Posterior vena cava (tissue), 2 donors: ENCODE results near the gene GPD1. TPM values are rescaled to one million over a fixed set of nuclear protein-coding genes. Genes with fewer than 3 reads are reported as not detected.

Experiments used
- DNase-seq: peaks from one replicate; pipeline ENCODE4 v3.0.0-alpha.2; 2020; ENCODE audit warnings: low spot score
- intact Hi-C, 2 donors: fragments of 100-400 bp; cut with DNase I; formaldehyde crosslinking; loops; one replicate each; pipeline versions ENCODE4 v1.14.1 to v1.14.2; 2022 to 2023
- long read RNA-seq, 2 donors: library from polyadenylated mRNA; unstranded; transcript quantifications; one replicate each; pipeline ENCODE4 v2.0.0, GENCODE V29; 2020 to 2021
- total RNA-seq, 2 donors: library from RNA; stranded (reverse); fragmentation: NEBNext Ultra II Directional; extraction: Animal tissue kit (Norgen Biotek cat#: 25700); gene quantifications; one replicate each; pipeline ENCODE4 v1.2.1, GENCODE V29; 2021
- donor health status: DM: yes; HTN: yes; CAD: no.
- donor health status: DM: yes; HTN: yes; CAD: no.

Gene GPD1
- total RNA-seq, result 1 to 10 TPM; 1.5 to 4.5 TPM
- long read RNA-seq, donor 1, partial matches to known transcripts, result 0 of 1 reads
- long read RNA-seq, donor 1, other reads (novel, unspliced or antisense), result 1 of 1 reads
- long read RNA-seq, donor 2, partial matches to known transcripts, result 0 of 2 reads
- long read RNA-seq, donor 2, other reads (novel, unspliced or antisense), result 2 of 2 reads

DNA sequence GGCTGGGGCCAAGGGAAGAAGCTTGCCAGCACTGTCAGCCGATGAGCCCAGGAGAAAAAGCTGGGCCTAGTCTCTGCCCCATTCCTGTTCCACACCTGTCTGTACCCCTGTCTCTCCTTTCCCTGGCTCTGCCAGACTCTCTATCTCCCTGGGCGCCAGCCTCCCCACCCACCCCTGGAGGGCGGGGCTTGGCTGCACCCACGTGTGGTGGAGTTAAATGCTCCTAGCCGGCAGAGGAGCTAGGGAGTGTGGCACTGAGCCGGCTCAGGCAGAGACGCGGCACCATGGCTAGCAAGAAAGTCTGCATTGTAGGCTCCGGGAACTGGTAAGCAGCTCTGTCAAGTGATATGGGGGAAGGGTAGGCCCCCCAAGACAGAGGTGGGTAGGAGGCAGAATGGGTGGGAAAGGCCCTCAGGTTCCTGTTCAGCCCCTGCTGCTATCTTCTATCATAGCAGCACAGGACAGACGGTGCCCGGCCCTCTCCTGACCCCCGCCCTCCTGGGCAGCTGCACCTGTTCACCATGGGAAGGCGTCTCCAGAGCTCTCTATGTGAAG lies at the start of gene GPD1:
TSS of gene GPD1 (plus strand) at position 242 of the 555 bp plus-strand sequence. CDS start at position 285, 43 bp downstream.
- peak; percentile 80 for DNase-seq
- intact Hi-C loops, result no loop called here

- intact Hi-C loops, result loop anchor here in 1 of 2 donors (5.0 to 10.0 kb wide), 2 partner anchors 89 to 191 kb away; no protein-coding TSS in a partner anchor
- DNase-seq, result no peak
These were observed 47.8 kb upstream of the GPD1 start for GRCh38 chr12:50055831-50056638.

- intact Hi-C loops, result loop anchor here in 1 of 2 donors (5.0 to 10.0 kb wide), 2 partner anchors 89 to 192 kb away; no protein-coding TSS in a partner anchor
- DNase-seq, result no peak
These were observed 47.2 kb upstream of the GPD1 start for GRCh38 chr12:50056639-50056976.

GRCh38 chr12:50057000-50057841 lies 46.6 kb upstream of the GPD1 start, which contains the start of gene ASIC1:
Gene ASIC1 (plus strand): TSS chr12:50057596. CDS start chr12:50058767, 1,171 bp downstream.
- intact Hi-C loops, result loop anchor here in 1 of 2 donors (5.0 to 10.0 kb wide), 2 partner anchors 90 to 192 kb away; no protein-coding TSS in a partner anchor
- DNase-seq, result peak; percentile 90

GRCh38 chr12:50057896-50058670 lies 45.7 kb upstream of the GPD1 start:
- peak; percentile 80 for DNase-seq
- intact Hi-C loops, result loop anchor here in 1 of 2 donors (5.0 to 10.0 kb wide), 2 partner anchors 91 to 193 kb away; no protein-coding TSS in a partner anchor

DNA sequence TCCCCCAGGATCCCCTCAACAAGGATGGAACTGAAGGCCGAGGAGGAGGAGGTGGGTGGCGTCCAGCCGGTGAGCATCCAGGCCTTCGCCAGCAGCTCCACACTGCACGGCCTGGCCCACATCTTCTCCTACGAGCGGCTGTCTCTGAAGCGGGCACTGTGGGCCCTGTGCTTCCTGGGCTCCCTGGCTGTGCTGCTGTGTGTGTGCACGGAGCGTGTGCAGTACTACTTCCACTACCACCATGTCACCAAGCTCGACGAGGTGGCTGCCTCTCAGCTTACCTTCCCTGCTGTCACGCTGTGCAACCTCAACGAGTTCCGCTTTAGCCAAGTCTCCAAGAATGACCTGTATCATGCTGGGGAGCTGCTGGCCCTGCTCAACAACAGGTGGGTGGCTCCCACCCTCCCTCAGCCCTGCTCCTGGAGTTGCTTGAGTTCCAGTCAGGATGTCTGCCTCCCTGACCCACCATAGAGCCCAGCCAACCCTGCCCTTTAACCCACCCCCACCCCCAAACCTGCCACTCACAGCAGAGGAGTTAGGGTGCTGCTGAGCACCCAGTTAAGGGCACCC lies 45.0 kb upstream of the GPD1 start:
- DNase-seq, result no peak
- intact Hi-C loops, result loop anchor here in 1 of 2 donors (5.0 to 10.0 kb wide), 2 partner anchors 92 to 194 kb away; no protein-coding TSS in a partner anchor

DNA sequence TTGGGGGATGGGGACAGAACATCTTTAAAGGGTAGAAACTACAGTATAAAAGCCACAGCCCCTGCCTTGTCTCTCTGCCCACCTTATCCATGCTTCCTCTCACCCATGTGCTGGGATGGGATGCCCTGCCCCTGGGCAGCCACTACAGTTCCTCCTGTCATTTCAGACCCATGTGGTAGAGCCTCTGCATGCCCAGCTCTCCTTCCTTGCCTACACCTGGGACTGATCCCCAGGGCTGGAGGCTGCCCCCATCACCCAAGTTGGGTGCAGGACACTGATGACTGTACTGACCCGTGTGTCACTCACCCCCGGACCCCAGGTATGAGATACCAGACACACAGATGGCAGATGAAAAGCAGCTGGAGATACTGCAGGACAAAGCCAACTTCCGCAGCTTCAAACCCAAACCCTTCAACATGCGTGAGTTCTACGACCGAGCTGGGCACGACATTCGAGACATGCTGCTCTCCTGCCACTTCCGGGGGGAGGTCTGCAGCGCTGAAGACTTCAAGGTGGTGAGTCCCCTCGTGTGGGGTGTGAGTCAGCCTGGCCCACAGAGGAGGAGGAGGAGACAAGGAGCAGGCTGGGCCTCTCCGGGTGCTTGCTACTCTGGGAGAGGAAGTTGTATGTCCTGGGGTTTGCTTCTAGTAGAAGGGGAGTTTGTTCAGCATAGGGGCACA lies 44.2 kb upstream of the GPD1 start:
- intact Hi-C loops, result loop anchor here in 1 of 2 donors (5.0 to 10.0 kb wide), 2 partner anchors 92 to 195 kb away; no protein-coding TSS in a partner anchor
- DNase-seq, result no peak

GRCh38 chr12:50060120-50060468 lies 43.7 kb upstream of the GPD1 start:
- no peak for DNase-seq
- intact Hi-C loops, result no loop called here

DNA sequence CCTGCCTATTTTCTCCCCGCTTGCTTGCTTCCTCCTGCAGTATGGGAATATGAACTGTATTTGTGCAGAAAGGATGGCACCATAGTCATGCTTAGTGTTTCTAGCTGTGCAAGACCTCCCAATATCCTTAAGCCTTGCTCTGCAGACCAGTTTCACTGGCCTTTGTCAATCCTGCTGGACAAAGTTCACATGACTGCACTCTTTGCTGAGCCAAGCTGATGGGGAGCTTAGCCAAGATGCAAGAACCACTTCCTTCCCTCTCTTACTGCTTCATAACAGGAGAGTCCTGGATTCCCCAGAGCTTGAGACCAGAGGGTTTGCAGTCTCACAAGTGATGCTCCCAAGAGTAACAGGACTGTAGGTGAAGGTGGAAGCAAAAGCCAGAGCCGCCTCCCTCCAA lies 42.6 kb upstream of the GPD1 start:
- no peak for DNase-seq
- intact Hi-C loops, result no loop called here

GRCh38 chr12:50061946-50062686 lies 41.7 kb upstream of the GPD1 start:
- no peak for DNase-seq
- intact Hi-C loops, result no loop called here

DNA sequence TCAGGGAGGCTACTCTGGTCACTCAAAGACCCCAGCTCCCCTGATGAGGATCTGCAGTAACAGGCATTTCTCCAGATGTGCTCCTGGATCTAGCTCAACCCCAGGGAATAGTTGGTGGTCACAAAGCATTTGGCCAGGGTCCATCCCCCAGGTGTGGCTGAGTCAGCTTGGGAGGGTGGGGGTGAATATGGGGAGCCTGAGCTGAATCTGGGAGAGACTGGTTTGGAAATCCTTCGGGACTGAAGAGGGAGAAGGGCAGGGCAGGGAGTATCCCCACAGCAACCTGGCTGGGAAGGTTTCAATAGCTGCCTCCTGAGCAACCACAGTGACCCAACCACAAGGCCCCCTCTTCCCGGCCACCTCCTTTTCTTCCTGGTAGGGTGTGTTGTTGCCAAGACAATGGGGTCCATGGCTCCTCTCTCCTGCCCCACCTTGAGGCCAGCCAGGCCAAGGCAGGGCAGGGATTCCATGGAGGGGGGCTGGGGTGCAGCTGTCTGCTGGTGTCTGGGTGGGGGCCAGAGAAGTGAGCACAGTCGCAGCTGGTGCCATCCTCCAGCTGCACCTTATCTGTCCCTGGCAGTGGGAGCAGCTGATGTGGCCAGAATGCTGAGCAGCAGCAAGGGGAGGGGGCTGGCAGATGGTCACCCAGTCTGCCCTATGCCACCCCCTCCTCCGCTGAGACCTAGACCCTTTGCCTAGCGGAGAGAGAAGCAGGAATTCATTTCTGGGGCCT lies 40.9 kb upstream of the GPD1 start:
- intact Hi-C loops, result no loop called here
- no peak for DNase-seq

DNA sequence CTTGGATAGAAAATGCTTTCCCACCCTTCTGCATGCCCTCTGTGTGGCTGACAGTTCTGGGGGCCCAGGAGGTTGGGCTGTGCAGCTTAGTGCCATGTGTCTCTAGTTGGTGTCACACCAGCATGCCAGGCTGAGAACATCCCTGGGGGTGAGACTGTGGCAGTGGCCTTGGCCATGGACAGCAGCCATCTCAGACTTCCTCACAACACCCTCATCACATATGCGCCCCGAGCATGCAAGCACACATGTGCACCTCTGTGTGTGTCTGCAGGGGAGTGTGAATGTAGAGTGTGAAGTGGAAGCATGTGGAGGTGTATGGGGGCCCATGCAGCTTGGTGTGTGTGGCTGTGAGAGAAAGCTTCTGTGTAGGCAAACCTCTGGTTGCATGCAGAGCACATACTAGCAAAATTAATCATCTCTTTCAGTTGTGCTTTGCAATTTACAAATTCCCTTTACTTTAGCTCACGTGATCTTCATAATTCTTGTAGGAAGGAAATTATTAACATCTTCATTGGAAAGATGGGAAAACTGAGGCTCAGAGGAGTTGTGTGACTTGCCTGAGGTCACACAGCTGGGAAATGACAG lies 38.0 kb upstream of the GPD1 start:
- no peak for DNase-seq
- intact Hi-C loops, result no loop called here

DNA sequence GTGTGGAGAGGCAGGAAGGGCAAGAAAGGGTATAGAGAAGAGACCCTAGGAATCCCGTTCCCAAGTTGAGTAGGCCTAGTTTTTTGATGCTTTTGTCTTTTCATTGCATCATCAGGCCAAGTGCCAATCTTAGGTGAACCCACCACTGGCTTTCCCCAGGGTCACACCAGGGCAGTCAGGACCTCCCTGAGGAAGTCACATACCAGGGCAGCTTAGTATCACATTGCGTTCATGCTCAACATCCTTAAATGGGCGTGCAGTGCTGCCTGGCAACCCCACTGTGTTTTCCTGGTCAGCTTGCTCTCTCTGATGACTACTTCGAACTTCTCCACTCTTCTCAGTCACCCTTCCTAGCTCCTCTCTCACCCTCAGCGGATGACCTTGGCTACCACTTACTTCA lies 37.4 kb upstream of the GPD1 start:
- no peak for DNase-seq
- intact Hi-C loops, result no loop called here

DNA sequence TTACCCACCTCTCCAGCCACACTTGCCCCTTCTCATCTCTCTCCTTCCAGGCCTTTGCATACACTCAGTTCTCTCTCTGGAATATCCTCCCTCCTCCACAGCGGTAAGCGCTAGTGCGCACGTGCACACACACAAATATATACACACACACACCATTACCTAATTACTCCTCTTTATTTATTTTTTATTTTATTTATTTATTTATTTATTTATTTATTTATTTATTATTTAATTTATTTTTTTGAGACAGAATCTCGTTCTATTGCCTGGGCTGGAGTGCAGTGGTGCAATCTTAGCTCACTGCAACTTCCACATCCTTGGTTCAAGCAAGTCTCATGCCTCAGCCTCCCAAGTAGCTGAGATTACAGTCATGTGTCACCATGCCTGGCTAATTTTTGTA lies 34.7 kb upstream of the GPD1 start:
- no peak for DNase-seq
- intact Hi-C loops, result no loop called here

DNA sequence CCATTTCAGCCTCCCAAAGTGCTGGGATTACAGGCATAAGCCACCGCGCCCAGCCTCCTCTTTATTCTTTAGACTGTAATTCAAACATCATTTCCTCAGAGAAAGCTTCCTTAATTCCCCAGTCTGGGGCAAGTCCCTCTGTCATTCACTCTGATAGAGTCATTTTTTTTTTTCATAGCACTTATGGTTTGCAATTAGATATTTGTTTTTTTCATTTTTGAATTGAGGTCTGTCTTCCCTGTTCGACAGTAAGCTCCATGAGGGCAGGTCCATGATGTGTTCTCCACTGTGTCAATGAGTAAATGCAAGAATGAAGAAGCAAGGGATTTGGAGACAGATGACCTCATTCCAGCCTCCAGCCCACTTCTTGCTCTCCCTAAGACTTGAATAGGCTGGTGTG lies 34.3 kb upstream of the GPD1 start:
- intact Hi-C loops, result no loop called here
- no peak for DNase-seq
